ENCODE data around the gene SACM1L. TPM values are rescaled to one million over a fixed set of nuclear protein-coding genes. Genes with fewer than 3 reads are reported as not detected.

Gene SACM1L
- total RNA-seq, 1 donor from 2014 or later: 46.8 TPM

- TF ChIP-seq CTCF (IDR thresholded peaks at IDR 0.05; ENCODE audit: unreplicated experiment): no peak
- H3K27ac Mint-ChIP-seq (ENCODE audit: unreplicated experiment): no peak overlapping the region
- H3K36me3 Mint-ChIP-seq (ENCODE audit: low read depth, unreplicated experiment): peaks cover 10% of the 10 kb centered on the region
- peak overlapping the region; percentile 9 for H3K4me3 Mint-ChIP-seq (ENCODE audit: unreplicated experiment)
- peaks cover 11% of the 10 kb centered on the region for H3K27me3 Mint-ChIP-seq (ENCODE audit: unreplicated experiment)
- H3K4me1 Mint-ChIP-seq (ENCODE audit: unreplicated experiment): peaks cover 18% of the 10 kb centered on the region
- H3K9me3 Mint-ChIP-seq (ENCODE audit: unreplicated experiment): no peaks in the 10 kb centered on the region
- DNase-seq (ENCODE audit: low spot score): no peak
These were observed 2.3 kb upstream of the SACM1L start for GRCh38 chr3:45686850-45687249.

GRCh38 chr3:45687828-45688193 lies 1.4 kb upstream of the SACM1L start:
- peaks cover 9% of the 10 kb centered on the region for H3K36me3 Mint-ChIP-seq (ENCODE audit: low read depth, unreplicated experiment)
- peaks cover 24% of the 10 kb centered on the region for H3K4me1 Mint-ChIP-seq (ENCODE audit: unreplicated experiment)
- H3K27ac Mint-ChIP-seq (ENCODE audit: unreplicated experiment): no peak overlapping the region
- H3K9me3 Mint-ChIP-seq (ENCODE audit: unreplicated experiment): no peaks in the 10 kb centered on the region
- no peak for DNase-seq (ENCODE audit: low spot score)
- H3K4me3 Mint-ChIP-seq (ENCODE audit: unreplicated experiment): no peak overlapping the region
- no peak for TF ChIP-seq CTCF (IDR thresholded peaks at IDR 0.05; ENCODE audit: unreplicated experiment)
- peaks cover 11% of the 10 kb centered on the region for H3K27me3 Mint-ChIP-seq (ENCODE audit: unreplicated experiment)

- peak; percentile 49 for DNase-seq (ENCODE audit: low spot score)
- TF ChIP-seq CTCF (IDR thresholded peaks at IDR 0.05; ENCODE audit: unreplicated experiment): no peak
- Mint-ChIP-seq H3K4me1 (ENCODE audit: unreplicated experiment) (peaks cover 26% of the 10 kb centered on the region), H3K27me3 (ENCODE audit: unreplicated experiment) (peaks cover 11% of the 10 kb centered on the region), H3K9me3 (ENCODE audit: unreplicated experiment) (no peaks in the 10 kb centered on the region), H3K36me3 (ENCODE audit: low read depth, unreplicated experiment) (peaks cover 4% of the 10 kb centered on the region), H3K4me3 (ENCODE audit: unreplicated experiment) (peak overlapping the region; percentile 94), H3K27ac (ENCODE audit: unreplicated experiment) (peak overlapping the region; percentile 97)
These were observed 858 bp upstream of the SACM1L start for GRCh38 chr3:45688194-45688881.

- Mint-ChIP-seq H3K4me3 (ENCODE audit: unreplicated experiment) (peak overlapping the region; percentile 94), H3K36me3 (ENCODE audit: low read depth, unreplicated experiment) (peaks cover 4% of the 10 kb centered on the region), H3K9me3 (ENCODE audit: unreplicated experiment) (no peaks in the 10 kb centered on the region), H3K27me3 (ENCODE audit: unreplicated experiment) (peaks cover 11% of the 10 kb centered on the region), H3K4me1 (ENCODE audit: unreplicated experiment) (peaks cover 38% of the 10 kb centered on the region), H3K27ac (ENCODE audit: unreplicated experiment) (peak overlapping the region; percentile 80)
- no peak for TF ChIP-seq CTCF (IDR thresholded peaks at IDR 0.05; ENCODE audit: unreplicated experiment)
- no peak for DNase-seq (ENCODE audit: low spot score)
These were observed 570 bp downstream of the SACM1L start for GRCh38 chr3:45689787-45690145.

- no peak for DNase-seq (ENCODE audit: low spot score)
- Mint-ChIP-seq H3K4me1 (ENCODE audit: unreplicated experiment) (peaks cover 39% of the 10 kb centered on the region), H3K27ac (ENCODE audit: unreplicated experiment) (peak overlapping the region; percentile 67), H3K4me3 (ENCODE audit: unreplicated experiment) (peak overlapping the region; percentile 94), H3K36me3 (ENCODE audit: low read depth, unreplicated experiment) (peaks cover 4% of the 10 kb centered on the region), H3K9me3 (ENCODE audit: unreplicated experiment) (no peaks in the 10 kb centered on the region), H3K27me3 (ENCODE audit: unreplicated experiment) (peaks cover 11% of the 10 kb centered on the region)
- TF ChIP-seq CTCF (IDR thresholded peaks at IDR 0.05; ENCODE audit: unreplicated experiment): no peak
These were observed 1.3 kb downstream of the SACM1L start for GRCh38 chr3:45690336-45691035.
